GDM1 (cell line): ENCODE results near the gene NFATC3.

Experiments
- DNase-seq: peaks from one replicate; lab custom pipeline; 2025; lab: John Stamatoyannopoulos, UW

The NFATC3 gene

DNA sequence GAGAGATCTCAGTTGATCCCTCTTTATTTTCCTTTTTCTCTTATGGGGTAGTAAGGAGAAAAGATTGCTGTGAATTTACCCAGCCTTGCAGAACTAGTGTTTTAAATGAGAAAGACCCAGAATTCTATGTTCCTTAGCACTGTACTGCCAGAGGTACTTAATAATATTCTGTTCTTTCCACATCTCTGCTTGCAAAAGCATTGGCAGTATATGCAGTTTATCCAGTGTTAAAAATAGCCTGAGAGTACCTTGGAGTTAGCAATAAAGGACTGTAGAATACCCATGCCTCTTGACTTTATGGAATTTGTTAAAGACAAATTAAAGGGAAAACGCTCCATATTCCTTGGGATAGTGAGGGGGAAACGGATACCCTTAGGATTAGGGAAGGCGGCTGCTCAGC is 191.1 kb downstream of the NFATC3 start:
- no peak for DNase-seq
